Colon (tissue), 2 donors: ENCODE measurements around the gene PLEKHA7.

ENCODE experiments used
- FAIRE-seq: peaks from 2 replicates; lab custom pipeline; 2012; peaks lifted over from hg19 to GRCh38; lab: Jason Lieb, UNC
- donor health status: control.
- donor health status: control.

Gene PLEKHA7

GRCh38 chr11:16773981-16774935, 240.0 kb downstream of the PLEKHA7 start:
- FAIRE-seq = no peak

DNA sequence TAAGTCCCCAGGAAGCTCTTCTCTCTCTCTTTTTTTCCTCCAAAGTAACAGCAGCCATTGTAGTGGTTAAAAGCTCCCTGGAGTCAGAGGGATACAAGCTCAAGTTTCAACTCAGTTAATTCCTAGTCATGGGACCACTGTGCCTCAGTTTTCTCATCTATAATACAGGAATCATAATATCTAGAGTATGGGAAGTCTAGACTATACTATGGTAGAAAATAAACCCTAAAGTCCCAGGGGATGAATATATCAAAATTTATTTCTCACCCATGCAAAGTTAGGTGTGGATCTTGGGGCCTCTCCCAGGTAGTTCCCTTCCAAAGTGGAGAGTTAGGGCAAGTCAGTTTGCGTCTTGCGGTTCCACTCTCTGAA, 242.1 kb downstream of the PLEKHA7 start:
- no peak for FAIRE-seq

GRCh38 chr11:16771350-16772140, 242.7 kb downstream of the PLEKHA7 start:
- FAIRE-seq = no peak

DNA sequence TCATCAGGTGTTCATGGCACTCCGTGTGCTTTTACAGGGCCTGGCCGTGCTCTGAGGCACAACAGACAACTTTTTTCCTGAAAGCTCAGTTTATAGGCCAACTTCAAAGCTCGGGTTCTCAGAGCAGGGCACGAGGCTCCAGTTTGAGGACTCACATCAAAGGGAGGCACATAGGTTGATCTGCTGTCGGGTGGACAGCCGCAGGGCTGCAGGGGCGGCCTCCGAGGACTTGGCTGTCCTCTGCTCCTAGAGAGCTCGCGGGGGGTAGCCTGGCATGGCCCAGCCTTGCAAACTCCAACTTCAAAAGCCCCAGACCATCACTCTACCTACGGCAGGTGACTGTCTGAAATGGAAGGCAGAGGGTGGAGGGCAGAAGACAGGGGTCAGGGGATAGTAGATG, 244.2 kb downstream of the PLEKHA7 start:
- FAIRE-seq = no peak

DNA sequence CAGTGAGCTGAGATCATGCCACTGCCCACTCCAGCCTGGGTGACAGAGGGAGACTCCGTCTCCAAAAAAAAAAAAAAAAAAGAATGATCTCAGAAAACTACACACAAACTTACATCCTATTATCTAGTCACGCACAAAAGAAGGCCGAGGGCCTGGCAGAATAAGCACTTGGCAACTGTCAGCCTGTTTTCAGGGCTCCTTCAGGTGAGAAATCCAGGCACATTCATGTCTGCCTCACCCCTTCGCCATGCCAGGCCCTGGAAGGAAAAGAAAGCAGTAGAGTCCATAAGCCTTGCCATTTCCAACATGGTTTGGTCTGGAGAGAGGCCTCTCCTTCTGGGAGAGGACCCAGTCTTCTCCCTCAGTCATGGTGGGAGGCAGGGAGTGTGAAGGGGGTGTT, 244.8 kb downstream of the PLEKHA7 start:
- no peak for FAIRE-seq

DNA sequence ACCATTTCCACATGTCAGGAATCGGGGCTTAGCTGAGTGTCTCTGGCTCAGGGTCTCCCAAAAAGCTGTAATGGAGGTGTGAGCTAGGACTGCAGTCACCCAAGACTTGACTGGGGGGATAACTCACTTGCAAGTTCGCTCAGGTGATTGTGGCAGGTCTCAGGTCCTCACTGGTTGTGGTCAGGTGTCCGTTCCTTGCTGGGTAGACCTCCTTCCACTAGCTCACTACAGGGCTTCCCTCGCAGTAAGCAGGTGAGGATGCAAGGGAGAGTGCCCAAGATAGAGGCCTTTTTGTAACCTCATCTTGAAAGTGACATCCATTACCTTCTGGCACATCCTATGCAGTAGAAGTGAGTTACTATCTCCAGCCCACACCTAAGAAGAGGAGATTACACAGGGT, 246.3 kb downstream of the PLEKHA7 start:
- no peak for FAIRE-seq

- FAIRE-seq = no peak
These were observed 247.1 kb downstream of the PLEKHA7 start for GRCh38 chr11:16767137-16767536.

DNA sequence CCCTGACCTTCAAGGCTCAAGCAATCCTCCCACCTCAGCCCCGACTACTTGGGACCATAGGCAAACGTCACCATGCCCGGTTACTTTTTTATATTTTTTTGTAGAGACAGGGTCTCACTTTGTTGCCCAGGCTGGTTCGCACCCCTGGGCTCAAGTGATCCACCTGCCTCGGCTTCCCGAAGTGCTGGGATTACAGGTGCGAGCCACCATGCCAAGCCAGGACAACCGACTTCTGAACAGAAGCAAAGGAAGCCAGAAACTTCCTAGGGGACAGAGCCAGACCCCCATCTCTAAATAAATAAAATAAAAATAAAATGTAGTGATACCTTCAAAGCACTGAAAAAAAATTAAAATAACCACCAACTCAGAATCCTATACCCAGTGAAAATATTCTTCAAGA, 249.3 kb downstream of the PLEKHA7 start:
- no peak for FAIRE-seq

- FAIRE-seq = no peak
These were observed 250.5 kb downstream of the PLEKHA7 start for GRCh38 chr11:16763746-16764145.

DNA sequence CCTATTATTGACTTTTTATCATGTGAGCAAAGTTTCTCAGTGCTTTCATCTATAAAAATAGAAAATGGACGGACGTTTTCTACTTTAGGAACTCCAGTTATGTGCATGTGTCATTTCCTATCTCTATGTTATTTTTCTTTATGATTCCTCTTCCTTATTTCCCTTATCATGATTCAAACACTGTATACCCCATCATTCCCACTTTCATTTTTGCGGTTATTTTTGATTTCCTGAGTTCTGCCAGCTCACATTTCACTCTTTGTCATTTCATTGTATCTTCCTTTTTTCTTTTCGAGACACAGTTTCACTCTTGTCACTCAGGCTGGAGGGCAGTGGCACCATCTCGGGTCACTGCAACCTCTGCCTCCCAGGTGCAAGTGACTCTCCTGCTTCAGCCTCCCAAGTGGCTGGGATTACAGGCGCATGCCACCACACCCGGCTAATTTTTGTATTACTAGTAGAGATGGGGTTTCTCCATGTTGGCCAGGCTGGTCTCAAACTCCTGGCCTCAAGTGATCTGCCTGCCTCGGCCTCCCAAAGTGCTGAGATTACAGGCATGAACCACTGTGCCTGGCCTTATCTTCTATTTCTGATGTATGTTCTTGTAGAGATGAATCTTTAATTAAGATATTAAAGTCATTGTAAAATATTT, 254.2 kb downstream of the PLEKHA7 start:
- no peak for FAIRE-seq

GRCh38 chr11:16758382-16759024, 255.7 kb downstream of the PLEKHA7 start:
- no peak for FAIRE-seq

DNA sequence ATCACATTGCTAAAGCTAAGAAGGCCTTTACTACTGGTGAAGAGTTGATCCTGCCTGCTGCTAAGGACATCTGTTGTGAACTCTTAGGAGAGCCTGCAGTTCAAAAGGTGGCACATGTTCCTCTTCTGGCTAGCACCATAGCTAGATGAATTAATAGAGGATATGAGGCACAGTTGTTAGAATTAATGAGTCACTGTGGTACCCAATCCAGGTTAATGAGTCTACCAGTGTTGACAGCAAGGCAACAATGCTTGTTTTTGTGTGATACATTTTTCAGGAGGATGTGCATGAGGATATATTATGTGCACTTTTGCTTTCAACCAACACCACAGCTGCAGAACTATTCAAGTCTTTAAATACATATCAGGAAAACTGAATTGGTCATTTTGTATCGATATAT, 263.8 kb downstream of the PLEKHA7 start:
- FAIRE-seq = no peak

- no peak for FAIRE-seq
These were observed 264.5 kb downstream of the PLEKHA7 start for GRCh38 chr11:16749666-16750065.

DNA sequence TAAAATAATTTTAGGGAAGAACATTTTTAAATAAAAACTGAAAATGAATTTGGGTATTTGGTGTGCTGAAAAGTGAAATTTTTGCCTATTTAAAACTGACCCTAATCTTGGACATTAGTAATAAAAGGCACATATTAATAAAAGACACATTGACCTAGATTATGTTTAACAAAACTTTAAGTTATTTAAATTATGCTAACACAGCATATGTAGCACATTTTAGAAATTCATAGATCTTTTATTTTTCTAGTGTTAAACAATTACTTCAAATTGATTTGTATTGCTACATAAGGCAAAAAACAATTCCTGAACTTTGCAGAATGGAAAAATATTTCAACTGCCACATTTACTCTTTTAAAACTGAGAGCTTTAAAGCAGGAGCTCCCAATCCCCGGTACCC, 265.1 kb downstream of the PLEKHA7 start:
- no peak for FAIRE-seq

- FAIRE-seq = no peak
These were observed 268.1 kb downstream of the PLEKHA7 start for GRCh38 chr11:16745950-16746605.

DNA sequence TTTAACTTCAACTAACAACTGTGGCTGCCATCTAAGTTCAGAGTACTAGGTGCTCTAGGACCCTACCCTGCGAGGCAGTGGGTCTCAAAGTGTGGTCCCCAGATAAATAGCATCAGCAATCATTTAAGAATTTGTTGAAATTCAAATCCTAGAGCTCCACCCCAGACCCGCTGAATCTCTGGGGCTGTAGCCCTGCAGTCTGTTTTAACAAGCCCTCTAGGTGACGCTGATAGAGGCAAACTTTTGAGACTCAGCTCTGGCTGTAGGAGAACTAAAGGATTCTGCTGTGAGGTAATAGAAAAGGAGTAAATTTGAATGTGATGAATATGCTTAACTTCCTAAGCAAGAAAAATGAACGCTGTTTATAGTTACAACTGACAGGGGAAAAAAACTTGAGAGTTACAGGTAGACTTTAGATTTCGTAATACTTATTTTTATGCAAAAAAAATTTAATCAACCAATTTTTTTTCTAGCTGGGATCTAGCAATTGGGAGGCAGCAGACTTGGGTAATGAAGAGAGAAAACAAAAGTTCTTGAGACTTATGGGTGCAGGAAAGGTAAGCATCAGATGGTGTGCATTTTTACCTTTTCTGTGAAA, 270.0 kb downstream of the PLEKHA7 start:
- FAIRE-seq = no peak

- FAIRE-seq = peak; percentile 38
These were observed 270.7 kb downstream of the PLEKHA7 start for GRCh38 chr11:16743478-16743877.

- no peak for FAIRE-seq
These were observed 272.7 kb downstream of the PLEKHA7 start for GRCh38 chr11:16741473-16741872.

GRCh38 chr11:16738947-16739815, 275.0 kb downstream of the PLEKHA7 start:
- FAIRE-seq = no peak
